GM12874 (cell line): Measurements from ENCODE around the gene SVIL.

Source experiments
- CTCF ChIP-seq: IDR thresholded peaks from 2 replicates; pipeline ENCODE4 v1.5.1; 2011; ENCODE audit warnings: low read depth, mild to moderate bottlenecking, control low read depth, low read length, moderate library complexity; ENCODE audit not compliant: insufficient read depth

SVIL gene

GRCh38 chr10:29630205-29631048, 4.3 kb downstream of the SVIL start:
- no peak for TF ChIP-seq CTCF

GRCh38 chr10:29628912-29629526, 5.8 kb downstream of the SVIL start:
- TF ChIP-seq CTCF: no peak

GRCh38 chr10:29628311-29628710, 6.5 kb downstream of the SVIL start:
- TF ChIP-seq CTCF: no peak

- TF ChIP-seq CTCF: no peak
These were observed 7.3 kb downstream of the SVIL start for GRCh38 chr10:29627201-29628132.

GRCh38 chr10:29623797-29624196, 11.0 kb downstream of the SVIL start:
- TF ChIP-seq CTCF: no peak

DNA sequence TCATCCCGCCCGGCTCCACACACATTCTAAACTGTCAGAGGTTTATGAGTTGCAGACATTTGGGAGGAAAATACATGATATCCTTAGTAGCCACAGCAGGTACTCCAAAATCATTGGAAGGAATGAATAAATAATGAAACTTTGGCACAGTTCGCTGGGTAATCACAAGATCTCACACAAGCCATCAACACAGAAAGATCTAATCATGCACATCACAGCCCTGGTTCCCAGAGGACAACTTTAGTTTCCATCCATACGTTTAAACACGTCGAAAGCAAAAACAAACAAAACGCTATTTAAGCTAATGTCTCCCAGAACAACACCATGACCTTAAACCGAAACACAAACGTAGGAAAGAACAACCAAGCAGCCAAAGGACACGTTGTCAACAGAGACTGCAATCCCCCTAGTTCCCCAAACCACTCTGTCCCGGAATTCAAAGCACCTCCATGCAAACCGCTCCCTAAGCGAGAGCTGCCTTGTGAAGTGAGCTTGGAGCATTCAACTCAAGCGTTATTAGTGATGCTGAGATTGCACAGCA, 12.3 kb downstream of the SVIL start:
- TF ChIP-seq CTCF: no peak

GRCh38 chr10:29621161-29621560, 13.6 kb downstream of the SVIL start:
- no peak for TF ChIP-seq CTCF
